Measurements from ENCODE around the gene AHRR. TPM values are rescaled to one million over a fixed set of nuclear protein-coding genes. Genes with fewer than 3 reads are reported as not detected.

AHRR gene
- total and polyA plus RNA-seq, 2 donors (not counting 1 experiment from before 2014, with no cell fraction given), result 11.3 to 26.4 TPM

- no peak for TF ChIP-seq EZH2 (IDR thresholded peaks at IDR 0.05; ENCODE audit: low read length, missing control alignments)
- TF ChIP-seq, protein P1, sequence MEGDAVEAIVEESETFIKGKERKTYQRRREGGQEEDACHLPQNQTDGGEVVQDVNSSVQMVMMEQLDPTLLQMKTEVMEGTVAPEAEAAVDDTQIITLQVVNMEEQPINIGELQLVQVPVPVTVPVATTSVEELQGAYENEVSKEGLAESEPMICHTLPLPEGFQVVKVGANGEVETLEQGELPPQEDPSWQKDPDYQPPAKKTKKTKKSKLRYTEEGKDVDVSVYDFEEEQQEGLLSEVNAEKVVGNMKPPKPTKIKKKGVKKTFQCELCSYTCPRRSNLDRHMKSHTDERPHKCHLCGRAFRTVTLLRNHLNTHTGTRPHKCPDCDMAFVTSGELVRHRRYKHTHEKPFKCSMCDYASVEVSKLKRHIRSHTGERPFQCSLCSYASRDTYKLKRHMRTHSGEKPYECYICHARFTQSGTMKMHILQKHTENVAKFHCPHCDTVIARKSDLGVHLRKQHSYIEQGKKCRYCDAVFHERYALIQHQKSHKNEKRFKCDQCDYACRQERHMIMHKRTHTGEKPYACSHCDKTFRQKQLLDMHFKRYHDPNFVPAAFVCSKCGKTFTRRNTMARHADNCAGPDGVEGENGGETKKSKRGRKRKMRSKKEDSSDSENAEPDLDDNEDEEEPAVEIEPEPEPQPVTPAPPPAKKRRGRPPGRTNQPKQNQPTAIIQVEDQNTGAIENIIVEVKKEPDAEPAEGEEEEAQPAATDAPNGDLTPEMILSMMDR (conservative IDR thresholded peaks at IDR 0.05 in 1 of 2, IDR thresholded peaks at IDR 0.05 in 1 of 2; ENCODE audit: low read depth in 1 of 2, low read length in 2 of 2), result no peak
- H3K9me3 ChIP-seq (ENCODE audit: control insufficient read depth, insufficient read depth, low read depth, low read length), result no peaks in the 10 kb centered on the region
- H3K4me3 ChIP-seq (replicated peaks in 1 of 4; ENCODE audit: control extremely low read depth in 1 of 4, insufficient read depth in 1 of 4, low read depth in 3 of 4, low read length in 4 of 4), result no peak overlapping the region
- no peak for DNase-seq (ENCODE audit: low read depth in 2 of 2)
- no peak overlapping the region for H3K27ac ChIP-seq (ENCODE audit: insufficient read depth, low read length)
- no peak overlapping the region for H3K9ac ChIP-seq (ENCODE audit: insufficient read depth, low read length)
- H4K20me1 ChIP-seq (ENCODE audit: control insufficient read depth, extremely low read depth, insufficient read depth, low read length), result no peaks in the 10 kb centered on the region
- no peak overlapping the region for H2AFZ ChIP-seq (ENCODE audit: low read length)
- peaks cover 19% of the 10 kb centered on the region for H3K36me3 ChIP-seq (ENCODE audit: control insufficient read depth, insufficient read depth, low read length)
- H3K79me2 ChIP-seq (ENCODE audit: control insufficient read depth, insufficient read depth, low read length), result peaks cover 3% of the 10 kb centered on the region
- H3K27me3 ChIP-seq (ENCODE audit: control insufficient read depth, insufficient read depth, low read length), result no peaks in the 10 kb centered on the region
- no peak overlapping the region for H3K4me2 ChIP-seq (ENCODE audit: extremely low read depth, insufficient read depth, low read length)
- H3K4me1 ChIP-seq (ENCODE audit: control insufficient read depth, extremely low read depth, insufficient read depth, low read length), result peaks cover 4% of the 10 kb centered on the region
Measured at GRCh38 chr5:310516-310915, 11.0 kb upstream of the AHRR start.

GRCh38 chr5:310941-311434 is 10.5 kb upstream of the AHRR start:
- H3K27me3 ChIP-seq (ENCODE audit: control insufficient read depth, insufficient read depth, low read length), result no peaks in the 10 kb centered on the region
- no peak overlapping the region for H3K27ac ChIP-seq (ENCODE audit: insufficient read depth, low read length)
- peak; percentile 43 to 62 for DNase-seq (ENCODE audit: low read depth in 2 of 2)
- H2AFZ ChIP-seq (ENCODE audit: low read length), result no peak overlapping the region
- H3K4me3 ChIP-seq (replicated peaks in 1 of 4; ENCODE audit: control extremely low read depth in 1 of 4, insufficient read depth in 1 of 4, low read depth in 3 of 4, low read length in 4 of 4), result no peak overlapping the region
- H3K9me3 ChIP-seq (ENCODE audit: control insufficient read depth, insufficient read depth, low read depth, low read length), result no peaks in the 10 kb centered on the region
- peaks cover 2% of the 10 kb centered on the region for H3K79me2 ChIP-seq (ENCODE audit: control insufficient read depth, insufficient read depth, low read length)
- peaks cover 19% of the 10 kb centered on the region for H3K36me3 ChIP-seq (ENCODE audit: control insufficient read depth, insufficient read depth, low read length)
- H3K9ac ChIP-seq (ENCODE audit: insufficient read depth, low read length), result no peak overlapping the region
- H3K4me2 ChIP-seq (ENCODE audit: extremely low read depth, insufficient read depth, low read length), result no peak overlapping the region
- no peaks in the 10 kb centered on the region for H4K20me1 ChIP-seq (ENCODE audit: control insufficient read depth, extremely low read depth, insufficient read depth, low read length)
- H3K4me1 ChIP-seq (ENCODE audit: control insufficient read depth, extremely low read depth, insufficient read depth, low read length), result peaks cover 4% of the 10 kb centered on the region
- TF ChIP-seq, protein P1 (conservative IDR thresholded peaks at IDR 0.05 in 1 of 2, IDR thresholded peaks at IDR 0.05 in 1 of 2; ENCODE audit: low read depth in 1 of 2, low read length in 2 of 2), result no peak
- no peak for TF ChIP-seq EZH2 (IDR thresholded peaks at IDR 0.05; ENCODE audit: low read length, missing control alignments)

GRCh38 chr5:311963-312362 is 9.6 kb upstream of the AHRR start:
- Histone ChIP-seq H3K4me1 (ENCODE audit: control insufficient read depth, extremely low read depth, insufficient read depth, low read length) (peaks cover 4% of the 10 kb centered on the region), H3K4me2 (ENCODE audit: extremely low read depth, insufficient read depth, low read length) (no peak overlapping the region), H3K36me3 (ENCODE audit: control insufficient read depth, insufficient read depth, low read length) (peaks cover 14% of the 10 kb centered on the region), H3K27ac (ENCODE audit: insufficient read depth, low read length) (no peak overlapping the region), H2AFZ (ENCODE audit: low read length) (no peak overlapping the region), H3K27me3 (ENCODE audit: control insufficient read depth, insufficient read depth, low read length) (no peaks in the 10 kb centered on the region), H3K4me3 (replicated peaks in 1 of 4; ENCODE audit: control extremely low read depth in 1 of 4, insufficient read depth in 1 of 4, low read depth in 3 of 4, low read length in 4 of 4) (no peak overlapping the region), H4K20me1 (ENCODE audit: control insufficient read depth, extremely low read depth, insufficient read depth, low read length) (no peaks in the 10 kb centered on the region), H3K9ac (ENCODE audit: insufficient read depth, low read length) (no peak overlapping the region), H3K79me2 (ENCODE audit: control insufficient read depth, insufficient read depth, low read length) (peaks cover 2% of the 10 kb centered on the region), H3K9me3 (ENCODE audit: control insufficient read depth, insufficient read depth, low read depth, low read length) (no peaks in the 10 kb centered on the region)
- DNase-seq (ENCODE audit: low read depth in 2 of 2), result no peak
- TF ChIP-seq, protein P1 (conservative IDR thresholded peaks at IDR 0.05 in 1 of 2, IDR thresholded peaks at IDR 0.05 in 1 of 2; ENCODE audit: low read depth in 1 of 2, low read length in 2 of 2), result no peak
- TF ChIP-seq EZH2 (IDR thresholded peaks at IDR 0.05; ENCODE audit: low read length, missing control alignments), result no peak

All from fibroblast of lung (primary cell).